ENCODE measurements around the gene SCRG1.

Gene SCRG1

DNA sequence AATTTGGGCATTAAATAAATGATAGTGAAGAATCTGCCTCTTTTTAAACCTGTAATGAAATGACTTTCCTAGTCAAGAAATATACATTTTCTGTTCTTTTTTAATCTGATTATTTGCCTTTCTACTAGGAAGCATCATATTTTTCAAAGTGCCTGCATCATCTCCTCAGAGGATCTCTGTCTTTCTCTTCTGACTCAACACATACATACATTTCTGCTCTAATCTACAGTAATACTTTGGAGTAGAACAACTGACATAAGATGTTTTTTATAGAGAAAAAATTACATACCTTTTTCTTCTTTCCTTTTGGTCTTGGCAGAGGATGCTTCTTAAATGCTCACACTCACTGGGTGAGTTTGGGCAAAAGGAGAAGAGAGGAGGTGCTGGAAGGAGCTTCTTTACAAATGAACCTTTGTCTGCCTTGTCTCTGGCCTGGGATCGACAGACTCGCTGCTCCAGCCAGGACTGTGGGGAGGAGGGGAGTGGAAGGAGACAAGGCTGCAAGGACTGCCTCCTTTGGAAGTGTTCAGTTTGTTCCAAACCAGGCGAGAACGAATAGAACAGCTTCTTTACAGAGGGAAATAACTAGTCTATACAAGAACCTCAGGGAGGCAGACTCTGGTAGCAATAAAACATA lies at the start of gene SCRG1:
Gene SCRG1, minus strand, starts transcription at position 338 of the 637 bp plus-strand sequence. CDS start 7,702 bp downstream, outside the sequence.
- DNase-seq (ENCODE audit: low read depth in 2 of 2), result no peak

DNA sequence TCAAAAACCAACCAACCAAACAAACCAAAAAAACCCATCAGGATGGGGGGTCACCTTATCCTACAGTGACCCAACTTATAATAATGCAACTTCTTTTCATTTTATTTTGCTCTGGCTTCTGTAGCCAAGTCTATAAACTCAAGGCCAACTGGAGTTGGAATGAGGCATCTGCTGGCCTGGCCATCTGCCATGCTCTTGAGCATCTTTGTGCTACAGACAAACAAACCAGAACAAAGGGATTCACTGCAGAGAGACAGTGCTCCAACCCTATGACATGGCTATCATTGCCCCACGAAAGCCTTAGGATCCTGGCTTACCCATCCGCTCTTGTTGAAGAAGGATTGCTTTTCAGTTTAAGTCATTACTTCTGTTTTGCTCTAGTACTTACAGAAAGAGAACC lies 49.2 kb upstream of the SCRG1 start:
- peak; percentile 41 to 44 for DNase-seq (ENCODE audit: low read depth in 2 of 2)

DNA sequence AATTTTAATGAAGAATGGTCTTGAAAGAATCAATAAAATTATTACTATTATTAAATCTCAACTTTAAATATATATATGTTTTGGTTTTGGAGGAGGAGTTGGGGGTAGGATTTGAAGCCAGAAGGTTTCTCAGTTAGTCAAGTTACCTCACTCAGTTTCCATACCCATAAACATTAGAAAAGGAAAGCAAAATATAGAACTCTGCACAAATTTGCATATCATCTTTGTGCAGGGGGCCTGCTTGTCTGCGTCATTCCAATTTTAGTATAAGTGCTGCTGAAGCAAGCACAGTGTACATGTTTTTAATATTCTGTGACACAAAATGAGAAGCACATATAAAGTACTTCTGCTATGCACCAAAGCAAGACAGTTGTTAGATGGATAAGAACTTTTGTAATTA lies 47.5 kb upstream of the SCRG1 start:
- no peak for DNase-seq (ENCODE audit: low read depth in 2 of 2)

DNA sequence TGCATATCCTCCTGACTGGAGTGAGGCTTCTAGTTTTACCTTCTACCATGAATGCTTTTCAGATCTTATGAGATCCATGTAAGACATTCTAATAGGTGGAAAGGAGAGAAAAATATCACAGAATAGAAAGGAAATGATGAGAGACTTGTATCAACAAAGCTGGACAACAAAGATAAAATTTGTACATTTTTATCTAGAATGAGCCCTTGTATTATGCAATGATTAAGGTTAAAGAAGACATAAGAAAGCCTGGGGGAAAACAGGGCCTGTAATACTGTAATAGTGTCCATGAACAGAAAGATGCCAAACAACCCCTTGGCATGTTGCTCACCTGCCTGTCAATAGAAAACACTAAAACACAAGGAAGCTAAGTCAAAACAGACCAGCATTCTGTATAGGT lies 44.2 kb upstream of the SCRG1 start:
- DNase-seq (ENCODE audit: low read depth in 2 of 2), result no peak

DNA sequence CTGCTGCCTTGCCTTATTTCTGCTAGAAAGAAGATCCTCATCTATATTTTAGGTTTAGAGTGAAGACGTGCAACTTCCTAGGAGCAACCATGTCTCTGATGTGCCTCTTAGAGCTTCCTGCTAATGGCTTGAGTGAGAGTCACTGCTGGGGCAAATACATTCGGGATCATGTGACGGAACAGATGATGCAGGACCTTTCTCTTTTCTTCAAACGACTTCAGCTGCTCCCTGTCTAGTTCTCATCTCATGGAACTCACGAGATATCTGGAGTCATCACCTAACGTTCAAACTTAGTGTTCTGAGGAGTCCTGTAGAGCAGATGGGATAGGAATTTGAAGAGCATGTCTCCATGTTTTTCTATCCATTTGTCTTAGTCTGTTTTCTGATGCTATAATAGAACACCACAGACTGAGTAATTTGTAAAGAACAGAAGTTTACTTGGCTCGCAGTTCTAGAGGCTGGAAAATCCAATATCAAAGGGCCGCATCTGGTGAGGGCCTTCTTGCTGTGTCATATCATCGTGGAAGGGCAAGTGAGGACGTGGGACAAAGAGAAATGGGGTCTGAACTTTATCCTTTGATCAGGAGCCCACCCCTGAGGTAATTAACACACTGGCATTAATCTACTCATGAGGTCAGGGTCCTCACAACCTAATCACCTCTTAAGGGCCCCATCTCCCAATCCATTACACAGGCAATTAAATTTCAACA lies 43.5 kb upstream of the SCRG1 start:
- no peak for DNase-seq (ENCODE audit: low read depth in 2 of 2)

DNA sequence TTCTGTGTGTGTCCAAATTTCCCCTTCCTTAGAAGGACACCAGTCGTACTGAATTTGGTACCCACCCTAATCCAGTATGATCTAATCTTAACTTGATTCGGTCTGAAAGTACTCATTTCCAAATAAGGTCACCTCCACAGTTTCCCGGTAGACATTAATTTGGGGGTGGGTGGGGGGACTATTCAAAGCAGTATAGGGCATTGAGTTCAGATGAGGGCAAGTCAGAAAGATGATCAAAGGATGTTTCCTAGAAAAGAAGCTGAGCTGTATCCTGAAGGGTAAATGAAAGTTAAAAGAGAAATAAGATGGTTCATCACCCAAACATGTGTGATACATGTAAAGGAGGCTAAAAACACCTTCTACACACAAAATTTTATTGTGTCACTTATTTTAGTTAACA lies 42.0 kb upstream of the SCRG1 start:
- no peak for DNase-seq (ENCODE audit: low read depth in 2 of 2)

DNA sequence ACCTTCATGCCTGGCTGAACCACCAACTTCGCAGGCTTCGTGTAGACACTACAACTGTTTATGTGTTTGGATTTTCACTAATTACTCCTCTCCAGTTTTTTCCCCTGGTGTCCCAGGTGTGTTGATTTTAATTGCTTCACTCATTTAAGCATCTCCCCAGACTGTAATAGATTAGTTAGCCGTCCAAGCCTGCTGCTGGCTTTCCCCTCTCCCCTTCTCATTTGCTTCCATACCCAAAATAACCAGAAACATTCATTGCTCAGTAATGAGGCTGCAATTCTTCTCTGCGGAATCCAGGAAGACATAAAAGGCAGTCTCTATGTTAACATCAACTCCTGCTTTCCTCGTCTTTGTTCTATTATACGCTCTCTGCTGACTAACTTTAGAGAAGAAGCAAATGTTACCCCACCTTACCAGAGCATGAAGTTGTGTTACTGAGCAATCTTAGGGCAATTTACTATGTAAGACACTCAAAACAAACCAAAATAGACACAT lies 37.9 kb upstream of the SCRG1 start:
- DNase-seq (ENCODE audit: low read depth in 2 of 2), result no peak

DNA sequence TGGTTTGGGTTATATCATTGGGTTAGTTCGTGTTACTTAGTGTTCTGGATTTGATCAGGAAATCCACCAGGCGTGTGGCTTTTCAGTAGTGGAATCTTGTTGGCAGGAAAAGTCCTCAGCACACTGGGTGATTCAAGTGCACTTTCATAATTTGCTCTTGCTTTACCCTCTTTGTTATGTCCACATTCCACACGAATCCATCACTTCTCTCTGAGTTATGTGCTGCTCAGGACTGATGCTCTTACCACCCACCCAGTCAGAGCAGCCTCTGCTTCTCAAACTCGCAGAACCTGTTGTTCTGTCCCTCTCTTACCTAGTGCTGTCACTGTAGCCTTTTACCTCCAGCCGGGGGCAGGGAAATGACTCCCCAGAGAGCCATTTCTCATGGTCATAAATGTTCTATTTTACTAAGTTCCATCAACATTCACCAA lies 37.2 kb upstream of the SCRG1 start:
- DNase-seq (ENCODE audit: low read depth in 2 of 2), result peak; percentile 78 to 83

DNA sequence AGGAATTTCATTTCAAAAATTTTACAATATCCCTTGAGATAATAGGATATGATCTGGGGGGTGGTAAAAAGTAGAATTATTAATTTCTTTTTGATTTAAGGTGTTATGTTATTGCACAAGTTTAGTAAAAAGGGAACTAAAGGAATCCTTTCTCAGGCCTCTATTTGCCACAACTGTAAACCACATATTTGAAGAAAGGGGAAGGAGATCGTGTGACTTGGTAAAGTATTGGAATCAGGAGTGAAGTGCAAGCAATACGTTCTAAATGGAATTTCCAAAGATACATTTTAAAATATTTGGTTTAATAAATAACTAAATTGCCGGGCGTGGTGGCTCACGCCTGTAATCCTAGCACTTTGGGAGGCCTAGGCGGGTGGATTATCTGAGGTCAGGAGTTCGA lies 35.3 kb upstream of the SCRG1 start:
- no peak for DNase-seq (ENCODE audit: low read depth in 2 of 2)

DNA sequence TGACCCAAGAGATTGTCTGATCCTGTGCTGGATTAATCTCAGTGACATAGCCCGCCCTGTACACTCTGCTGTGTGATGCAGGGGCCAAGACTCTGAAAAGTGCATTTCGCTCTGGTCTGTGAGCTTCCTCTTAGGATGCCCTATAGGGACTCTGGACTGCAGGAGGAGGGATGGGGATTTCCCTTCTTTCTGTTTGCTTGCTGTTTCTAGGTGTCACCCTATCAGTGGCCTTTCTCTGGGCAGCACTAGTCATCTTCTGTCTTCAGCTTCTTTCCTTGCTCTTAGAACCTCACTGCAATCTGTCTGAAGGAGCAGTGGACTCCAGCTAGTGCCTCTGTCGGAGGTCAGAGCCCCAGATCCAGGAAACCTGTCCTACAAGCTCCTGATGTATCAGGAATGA lies 34.5 kb upstream of the SCRG1 start:
- DNase-seq (ENCODE audit: low read depth in 2 of 2), result no peak

DNA sequence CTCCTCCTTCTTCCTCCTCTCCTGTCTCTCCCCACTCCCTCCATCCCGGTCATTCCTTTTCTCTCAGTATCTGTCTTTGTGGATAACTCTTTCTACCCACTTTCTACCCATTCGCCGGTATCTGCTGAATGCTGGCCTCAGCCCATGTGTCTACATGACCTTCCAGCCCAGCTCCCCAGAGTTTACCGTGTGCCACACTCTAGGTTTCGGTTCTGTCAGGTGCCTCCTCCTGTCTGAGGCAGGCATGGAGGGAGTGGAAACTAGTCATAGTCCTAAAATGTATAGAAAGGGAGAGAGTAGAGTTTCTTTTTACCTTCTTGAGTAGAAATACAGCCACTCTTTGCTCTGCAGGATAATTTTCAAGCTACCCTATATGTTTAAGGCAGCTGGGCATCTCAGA lies 33.5 kb upstream of the SCRG1 start:
- DNase-seq (ENCODE audit: low read depth in 2 of 2), result no peak

DNA sequence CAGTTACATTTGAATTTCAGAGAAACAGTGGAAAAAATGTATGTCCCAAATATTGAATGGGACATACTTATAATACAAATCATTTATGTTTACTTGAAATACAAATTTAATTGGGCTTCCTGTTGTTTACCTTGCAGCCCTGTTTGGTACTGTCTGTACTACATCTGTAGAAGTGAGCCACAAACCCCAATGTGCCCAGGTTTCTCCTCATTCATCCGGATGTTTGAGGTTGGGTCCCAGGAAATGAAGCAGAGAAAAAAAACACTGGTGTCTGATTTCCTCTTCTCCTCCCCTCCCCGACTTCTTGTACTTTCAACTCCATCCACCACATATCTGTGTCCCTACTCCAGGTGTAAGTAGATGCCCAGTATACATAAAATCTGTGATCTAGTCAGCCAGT lies 27.1 kb upstream of the SCRG1 start:
- no peak for DNase-seq (ENCODE audit: low read depth in 2 of 2)

DNA sequence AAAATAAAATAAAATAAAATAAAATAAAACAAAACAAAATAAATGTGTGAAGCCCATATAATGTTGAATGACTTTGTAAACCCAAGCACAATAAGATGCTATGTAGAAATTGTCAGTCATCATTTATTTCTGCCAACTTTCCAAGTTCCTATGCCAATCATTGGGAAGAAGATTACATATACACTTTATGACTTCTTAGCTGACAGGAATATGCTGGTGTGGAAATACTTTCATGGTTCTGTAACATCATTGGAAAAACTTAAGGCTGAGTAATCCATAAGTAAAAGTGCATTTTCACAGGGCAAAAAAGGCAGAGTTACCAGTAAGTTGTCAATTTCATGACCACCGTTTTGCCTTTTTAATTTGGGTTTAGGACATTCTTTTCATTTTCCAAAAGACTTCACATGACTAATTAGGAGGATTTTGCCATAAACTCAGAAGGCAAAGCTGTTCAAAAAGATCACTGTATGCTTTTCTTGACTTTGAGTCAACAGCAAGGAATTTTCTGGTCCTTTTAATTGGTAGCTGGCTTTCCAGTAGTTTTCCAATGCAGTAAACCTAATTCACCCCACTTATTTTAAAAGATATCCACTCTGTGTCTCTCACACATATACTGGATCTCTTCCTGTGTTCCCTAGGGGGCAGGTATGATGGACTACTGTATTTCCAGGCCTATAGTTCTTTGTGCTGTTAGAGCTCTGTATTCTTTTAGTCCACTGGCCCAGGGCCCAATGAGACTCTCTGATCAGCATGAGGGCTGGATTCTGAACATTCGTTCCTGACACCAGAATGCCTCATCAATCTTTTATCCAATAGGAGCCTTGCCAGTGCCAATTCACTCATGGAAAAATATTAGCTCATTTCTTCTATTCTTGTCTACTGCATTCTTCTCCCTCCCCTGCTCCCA lies 26.2 kb upstream of the SCRG1 start:
- DNase-seq (ENCODE audit: low read depth in 2 of 2), result peak; percentile 69 to 77

DNA sequence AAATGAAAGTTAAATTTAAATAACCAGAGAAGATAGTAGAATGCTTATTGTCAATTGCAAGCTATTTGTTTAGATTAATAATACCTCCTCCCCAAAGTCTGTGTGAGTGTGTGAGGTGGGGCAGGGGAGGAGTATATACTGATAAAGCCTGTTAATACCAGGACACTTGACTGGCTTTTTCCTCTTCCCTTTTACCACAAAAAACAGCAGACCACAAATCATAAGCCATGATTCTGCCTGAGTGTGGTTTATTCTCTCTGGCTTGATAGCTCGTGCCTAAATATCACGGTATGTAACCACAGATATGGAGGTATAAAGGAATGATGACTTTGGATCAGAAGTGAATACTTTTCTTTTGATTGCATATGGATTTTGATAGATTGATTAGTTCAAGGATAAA lies 21.9 kb upstream of the SCRG1 start:
- no peak for DNase-seq (ENCODE audit: low read depth in 2 of 2)

DNA sequence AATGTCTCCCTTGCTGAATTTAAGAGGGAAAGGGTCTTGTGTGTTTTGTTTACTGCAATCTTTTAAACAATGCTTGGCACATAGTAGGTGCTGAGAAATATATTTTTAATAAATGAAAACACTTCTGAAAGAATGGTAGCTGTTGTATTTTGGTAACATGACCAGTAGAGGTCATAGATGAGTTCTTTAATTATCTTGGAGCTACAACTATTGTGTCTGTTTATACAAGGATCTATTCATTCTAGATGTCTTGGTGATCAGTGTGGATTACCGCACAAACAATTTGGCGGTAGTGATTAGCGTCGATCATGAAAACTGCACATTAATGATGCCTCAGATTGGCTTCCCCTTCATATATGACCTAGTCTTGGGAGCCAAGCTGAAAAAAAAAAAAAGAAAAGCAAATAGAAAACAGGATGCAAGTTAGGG lies 21.4 kb upstream of the SCRG1 start:
- DNase-seq (ENCODE audit: low read depth in 2 of 2), result no peak

DNA sequence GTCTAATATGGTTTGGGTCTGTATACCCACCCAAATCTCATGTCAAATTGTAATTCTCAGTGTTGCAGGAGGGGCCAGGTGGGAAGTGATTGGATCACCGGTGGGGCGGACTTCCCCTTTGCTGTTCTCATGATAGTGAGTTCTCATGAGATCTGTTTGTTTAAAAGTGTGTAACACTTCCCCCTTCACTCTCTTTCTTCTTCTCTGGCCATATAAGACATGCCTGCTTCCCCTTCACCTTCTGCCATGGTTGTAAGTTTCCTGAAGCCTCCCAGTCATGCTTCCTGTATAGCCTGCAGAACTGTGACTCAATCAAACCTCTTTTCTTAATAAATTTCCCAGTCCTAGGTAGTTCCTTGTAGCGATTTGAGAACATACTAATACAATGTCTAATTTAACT lies 19.7 kb upstream of the SCRG1 start:
- DNase-seq (ENCODE audit: low read depth in 2 of 2), result no peak

DNA sequence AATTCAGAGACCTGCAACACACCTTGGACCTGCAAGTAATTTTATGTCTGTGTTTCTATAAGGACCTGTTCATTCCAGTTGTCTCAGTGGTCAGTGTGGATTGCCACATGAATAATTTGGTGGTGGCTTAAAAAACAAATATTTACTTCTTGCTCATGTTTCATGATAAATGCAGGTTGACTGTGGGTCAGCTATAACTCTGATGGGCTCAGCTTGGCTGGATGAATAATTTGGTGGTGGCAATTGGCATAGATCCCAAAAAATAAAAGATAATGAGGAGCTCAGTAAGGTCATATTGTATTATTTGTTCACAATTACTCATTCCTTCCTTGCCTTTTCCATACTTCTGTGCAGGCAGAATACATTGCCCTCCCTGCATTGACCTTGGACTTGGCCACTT lies 18.9 kb upstream of the SCRG1 start:
- DNase-seq (ENCODE audit: low read depth in 2 of 2), result no peak

DNA sequence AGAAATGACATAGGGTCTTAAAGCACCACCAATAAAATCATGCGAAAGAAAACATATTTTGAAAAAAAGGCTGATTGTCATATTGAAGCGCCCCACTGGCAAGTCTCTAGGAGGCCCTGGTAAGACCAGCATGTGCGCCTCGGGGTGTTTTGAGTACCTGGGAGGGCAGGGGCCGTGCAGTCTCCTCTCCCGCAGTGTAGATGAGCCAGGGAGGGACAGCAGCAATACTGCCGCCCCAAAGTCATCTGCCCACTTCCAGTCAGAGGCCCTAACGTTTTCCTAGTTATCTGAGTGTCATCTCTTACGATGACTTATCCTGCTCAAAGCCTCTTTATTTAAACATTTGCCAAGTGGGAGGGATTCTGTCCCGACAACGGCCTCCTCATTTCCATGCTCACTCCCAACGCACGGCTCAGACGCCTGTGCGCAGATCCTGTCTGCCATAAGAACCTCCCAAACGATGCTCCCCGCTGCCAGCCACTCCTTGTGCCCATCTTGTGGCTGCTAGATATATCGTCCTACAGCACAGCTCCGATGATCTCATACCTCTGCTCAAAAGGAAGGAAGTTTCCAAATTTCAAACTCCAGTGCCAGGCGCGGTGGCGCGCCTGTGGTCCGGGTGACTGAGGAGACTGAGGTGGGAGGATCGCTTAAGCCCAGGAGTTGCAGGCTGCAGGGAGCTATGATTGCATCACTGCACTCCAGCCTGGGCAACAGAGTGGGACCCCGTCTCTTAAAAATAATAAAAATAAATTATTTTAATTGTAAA lies 17.2 kb upstream of the SCRG1 start:
- DNase-seq (ENCODE audit: low read depth in 2 of 2), result no peak

DNA sequence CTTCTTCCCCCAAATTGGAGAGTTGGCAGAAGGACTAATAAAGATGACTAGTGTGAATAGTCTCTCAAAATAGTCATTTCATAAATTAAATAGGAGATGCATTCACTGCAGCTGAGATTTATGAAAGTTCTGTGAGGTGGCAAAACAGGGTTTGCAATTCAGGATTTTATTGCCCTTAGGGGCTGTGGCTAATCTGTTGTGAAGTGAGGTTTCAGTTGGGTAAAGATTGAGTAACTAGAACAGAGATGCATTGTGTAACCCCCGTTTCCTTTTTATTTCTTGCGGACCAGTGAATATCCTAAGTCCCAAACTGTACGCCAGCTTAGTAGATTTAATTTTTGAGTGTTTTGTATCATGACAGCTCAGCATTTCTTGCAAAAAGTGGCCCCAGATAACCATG lies 16.2 kb upstream of the SCRG1 start:
- DNase-seq (ENCODE audit: low read depth in 2 of 2), result no peak

DNA sequence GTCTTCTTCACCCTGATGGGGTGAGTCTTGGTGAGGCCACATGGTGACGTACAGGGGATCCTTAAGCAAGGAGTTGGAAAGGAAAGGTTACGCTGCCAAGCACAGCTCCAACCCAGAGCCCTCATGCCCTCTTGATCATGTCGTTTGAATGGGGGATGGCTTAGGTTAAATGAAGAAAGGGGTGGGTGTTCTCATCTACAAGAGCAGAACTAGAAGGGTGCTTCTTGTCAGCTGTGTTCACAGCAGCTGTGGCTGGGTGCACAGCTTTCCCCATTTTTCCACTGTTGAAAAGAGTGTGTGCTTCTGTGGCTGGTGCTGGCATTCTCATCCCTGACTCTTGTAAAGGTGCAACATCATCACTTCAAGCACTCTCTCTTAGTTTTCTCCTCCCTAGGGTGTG lies 15.5 kb upstream of the SCRG1 start:
- no peak for DNase-seq (ENCODE audit: low read depth in 2 of 2)

DNA sequence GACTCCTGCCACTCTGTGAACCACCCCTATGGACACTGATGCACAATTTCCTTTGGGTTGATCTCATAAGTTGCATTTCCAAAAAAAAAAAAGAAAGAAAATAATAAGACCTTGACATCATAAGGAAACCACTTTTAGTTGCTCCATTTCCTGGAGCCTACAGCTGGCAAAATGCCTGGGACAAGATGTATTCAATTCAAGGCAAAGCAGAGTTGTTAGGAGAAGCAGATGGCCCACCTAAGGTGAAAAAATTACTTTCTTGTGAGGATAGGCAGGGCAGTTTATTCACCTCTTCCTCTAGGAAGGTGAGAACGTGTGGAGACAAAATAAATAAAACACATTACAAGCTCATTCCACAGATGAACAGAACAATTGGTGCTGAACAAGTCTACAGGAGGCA lies 14.1 kb upstream of the SCRG1 start:
- DNase-seq (ENCODE audit: low read depth in 2 of 2), result peak in 1 of 2 experiments; percentile 52
